Spleen (tissue), 7 donors: ENCODE results near the gene GOLGA6A.
"Not testable (repeated sequence)": the region's sequence is repeated elsewhere in the genome, so short reads cannot be mapped to it uniquely, and the experiment has no call there.

Experiments used
- POLR2A ChIP-seq, 3 donors: fragments of 450-650 bp; IDR thresholded peaks; one replicate each; pipeline ENCODE4 v1.5.1; 2017; ENCODE audit warnings: antibody characterized with exemption in 3 of 3, mild to moderate bottlenecking in 1 of 3
- POLR2AphosphoS5 ChIP-seq, 3 donors: sonication (generic); formaldehyde crosslinking; IDR thresholded peaks; one replicate each; pipeline ENCODE4 v1.5.1; 2017; ENCODE audit warnings: antibody characterized with exemption in 3 of 3
- TF ChIP-seq, protein P1 (sequence below), 11 experiments: fragments of 200-600 bp in 7 of 11; fragments of 450-650 bp in 4 of 11; sonication (generic) in 4 of 11; IDR thresholded peaks in 8 of 11; conservative IDR thresholded peaks in 3 of 11; 1 replicate in 7 of 11; 2 replicates in 4 of 11; pipeline versions ENCODE4 v1.4.0 to v1.8.0; 2016 to 2021; ENCODE audit warnings: antibody characterized with exemption in 11 of 11, inconsistent platforms in 4 of 11, mild to moderate bottlenecking in 1 of 11
- donor health status: DM: no; HTN: no; CAD: no; lungs with moderate emphysema.
- donor health status: DM: no; HTN: no; CAD: no.
- donor health status: DM: no; HTN: no; CAD: no.

DNA sequence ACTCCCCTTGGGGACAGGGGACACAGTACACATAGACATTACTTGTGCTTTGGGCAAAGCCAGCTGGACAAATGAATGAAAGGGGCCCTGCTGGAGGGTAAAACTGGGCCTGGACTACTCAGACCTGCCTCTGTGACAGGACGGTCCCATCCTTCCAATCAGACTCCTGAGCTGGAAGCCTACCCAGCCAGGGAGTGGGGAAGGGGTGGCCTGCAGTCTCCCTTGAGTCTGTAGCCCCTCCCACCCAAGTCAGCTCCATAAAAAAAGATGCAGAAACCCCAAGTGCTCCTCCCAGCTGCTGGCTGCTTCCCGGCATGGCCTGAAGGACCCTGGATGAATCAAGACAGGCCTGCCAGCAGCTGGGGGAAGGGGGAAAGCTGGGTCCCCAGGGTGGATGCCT, 12.2 kb upstream of the GOLGA6A start:
- TF ChIP-seq, protein P1, sequence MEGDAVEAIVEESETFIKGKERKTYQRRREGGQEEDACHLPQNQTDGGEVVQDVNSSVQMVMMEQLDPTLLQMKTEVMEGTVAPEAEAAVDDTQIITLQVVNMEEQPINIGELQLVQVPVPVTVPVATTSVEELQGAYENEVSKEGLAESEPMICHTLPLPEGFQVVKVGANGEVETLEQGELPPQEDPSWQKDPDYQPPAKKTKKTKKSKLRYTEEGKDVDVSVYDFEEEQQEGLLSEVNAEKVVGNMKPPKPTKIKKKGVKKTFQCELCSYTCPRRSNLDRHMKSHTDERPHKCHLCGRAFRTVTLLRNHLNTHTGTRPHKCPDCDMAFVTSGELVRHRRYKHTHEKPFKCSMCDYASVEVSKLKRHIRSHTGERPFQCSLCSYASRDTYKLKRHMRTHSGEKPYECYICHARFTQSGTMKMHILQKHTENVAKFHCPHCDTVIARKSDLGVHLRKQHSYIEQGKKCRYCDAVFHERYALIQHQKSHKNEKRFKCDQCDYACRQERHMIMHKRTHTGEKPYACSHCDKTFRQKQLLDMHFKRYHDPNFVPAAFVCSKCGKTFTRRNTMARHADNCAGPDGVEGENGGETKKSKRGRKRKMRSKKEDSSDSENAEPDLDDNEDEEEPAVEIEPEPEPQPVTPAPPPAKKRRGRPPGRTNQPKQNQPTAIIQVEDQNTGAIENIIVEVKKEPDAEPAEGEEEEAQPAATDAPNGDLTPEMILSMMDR (IDR thresholded peaks at IDR 0.05 in 8 of 11, conservative IDR thresholded peaks at IDR 0.05 in 3 of 11): not testable (repeated sequence)
- not testable (repeated sequence) for TF ChIP-seq POLR2A, POLR2AphosphoS5 (IDR thresholded peaks at IDR 0.05)
